A549 treated with AZD9567 at 1 μM for 4 hours (cell line): ENCODE measurements around the gene KRTAP10-11. TPM values are rescaled to one million over a fixed set of nuclear protein-coding genes. Genes with fewer than 3 reads are reported as not detected.

Source experiments
- total RNA-seq: library from RNA; stranded (reverse); fragments of 200-300 nt; extraction: Qiagen RNA extraction; gene quantifications from 5 replicates; pipeline ENCODE4 v1.2.3, GENCODE V29; 2022; ENCODE audit not compliant: insufficient read depth

KRTAP10-11 gene, protein sequence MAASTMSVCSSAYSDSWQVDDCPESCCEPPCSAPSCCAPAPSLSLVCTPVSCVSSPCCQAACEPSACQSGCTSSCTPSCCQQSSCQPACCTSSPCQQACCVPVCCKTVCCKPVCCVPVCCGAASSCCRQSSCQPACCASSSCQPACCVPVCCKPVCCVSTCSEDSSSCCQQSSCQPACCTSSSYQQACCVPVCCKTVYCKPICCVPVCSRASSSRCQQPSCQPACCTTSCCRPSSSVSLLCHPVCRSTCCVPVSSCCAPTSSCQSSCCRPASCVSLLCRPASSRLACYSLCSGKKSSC
- total RNA-seq, result not detected in 5 replicates

DNA sequence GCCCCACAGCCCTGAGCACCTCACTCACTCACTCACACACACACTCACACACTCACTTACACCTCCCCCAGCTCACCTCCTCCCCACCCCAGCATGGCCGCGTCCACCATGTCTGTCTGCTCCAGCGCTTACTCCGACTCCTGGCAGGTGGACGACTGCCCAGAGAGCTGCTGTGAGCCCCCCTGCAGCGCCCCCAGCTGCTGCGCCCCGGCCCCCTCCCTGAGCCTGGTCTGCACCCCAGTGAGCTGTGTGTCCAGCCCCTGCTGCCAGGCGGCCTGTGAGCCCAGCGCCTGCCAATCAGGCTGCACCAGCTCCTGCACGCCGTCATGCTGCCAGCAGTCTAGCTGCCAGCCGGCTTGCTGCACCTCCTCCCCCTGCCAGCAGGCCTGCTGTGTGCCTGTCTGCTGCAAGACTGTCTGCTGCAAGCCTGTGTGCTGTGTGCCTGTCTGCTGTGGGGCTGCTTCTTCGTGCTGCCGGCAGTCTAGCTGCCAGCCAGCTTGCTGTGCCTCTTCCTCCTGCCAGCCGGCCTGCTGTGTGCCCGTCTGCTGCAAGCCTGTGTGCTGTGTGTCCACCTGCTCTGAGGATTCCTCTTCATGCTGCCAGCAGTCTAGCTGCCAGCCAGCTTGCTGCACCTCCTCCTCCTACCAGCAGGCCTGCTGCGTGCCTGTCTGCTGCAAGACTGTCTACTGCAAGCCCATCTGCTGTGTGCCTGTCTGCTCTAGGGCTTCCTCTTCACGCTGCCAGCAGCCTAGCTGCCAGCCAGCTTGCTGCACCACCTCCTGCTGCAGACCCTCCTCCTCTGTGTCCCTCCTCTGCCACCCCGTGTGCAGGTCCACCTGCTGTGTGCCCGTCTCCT is at the start of gene KRTAP10-11:
Gene KRTAP10-11 (plus strand): TSS at position 49 of the 856 bp plus-strand sequence. CDS start 45 bp downstream, at position 94.

GRCh38 chr21:44600118-44600978 is 45.9 kb upstream of the KRTAP10-11 start, which contains the start of gene KRTAP10-7:
Gene KRTAP10-7, plus strand, starts transcription at chr21:44600597. Its CDS starts 25 bp downstream, at chr21:44600622.

DNA sequence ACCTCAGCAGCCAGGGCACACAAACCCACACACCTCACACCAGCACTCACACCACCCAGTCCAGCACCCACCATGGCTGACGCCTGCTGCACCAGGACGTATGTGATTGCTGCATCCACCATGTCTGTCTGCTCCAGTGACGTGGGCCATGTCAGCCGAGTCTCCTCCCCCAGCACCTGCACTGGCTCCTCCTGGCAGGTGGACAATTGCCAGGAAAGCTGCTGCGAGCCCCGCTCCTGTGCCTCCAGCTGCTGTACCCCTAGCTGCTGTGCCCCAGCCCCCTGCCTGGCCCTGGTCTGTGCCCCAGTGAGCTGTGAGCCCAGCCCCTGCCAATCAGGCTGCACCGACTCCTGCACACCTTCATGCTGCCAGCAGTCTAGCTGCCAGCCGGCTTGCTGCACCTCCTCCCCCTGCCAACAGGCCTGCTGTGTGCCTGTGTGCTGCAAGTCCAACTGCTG is 34.2 kb upstream of the KRTAP10-11 start, which contains the start of gene KRTAP10-8:
Gene KRTAP10-8 (plus strand): TSS at position 51 of the 458 bp plus-strand sequence. CDS start 22 bp downstream, at position 73.

GRCh38 chr21:44626673-44627143 is 19.5 kb upstream of the KRTAP10-11 start, which contains the start of gene KRTAP10-9:
Gene KRTAP10-9, plus strand, starts transcription at chr21:44627093. Its CDS starts 79 bp downstream, at chr21:44627172.

DNA sequence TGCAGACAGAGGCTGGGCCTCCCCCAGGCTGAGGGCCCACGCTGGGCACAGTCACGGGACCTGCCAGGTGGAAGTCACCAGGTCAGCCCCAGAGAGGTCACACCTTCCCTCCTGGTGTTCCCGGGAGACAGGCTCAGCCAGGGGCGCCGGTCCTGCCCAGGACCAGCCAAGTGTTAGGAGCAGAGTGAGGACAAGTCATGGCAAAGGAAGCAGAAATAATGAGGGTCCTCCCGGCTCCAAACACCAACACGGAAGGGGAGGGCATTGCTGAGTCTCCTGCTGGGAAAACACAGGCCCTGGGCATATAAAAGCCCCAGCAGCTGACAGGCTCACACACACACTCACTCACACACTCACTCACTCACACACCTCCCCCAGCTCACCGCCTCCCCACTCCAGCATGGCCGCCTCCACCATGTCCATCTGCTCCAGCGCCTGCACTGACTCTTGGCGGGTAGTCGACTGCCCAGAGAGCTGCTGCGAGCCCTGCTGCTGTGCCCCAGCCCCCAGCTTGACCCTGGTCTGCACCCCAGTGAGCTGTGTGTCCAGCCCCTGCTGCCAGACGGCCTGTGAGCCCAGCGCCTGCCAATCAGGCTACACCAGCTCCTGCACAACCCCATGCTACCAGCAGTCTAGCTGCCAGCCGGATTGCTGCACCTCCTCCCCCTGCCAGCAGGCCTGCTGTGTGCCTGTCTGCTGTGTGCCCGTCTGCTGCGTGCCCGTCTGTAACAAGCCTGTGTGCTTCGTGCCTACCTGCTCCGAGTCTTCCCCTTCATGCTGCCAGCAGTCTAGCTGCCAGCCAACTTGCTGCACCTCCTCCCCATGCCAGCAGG is 9.0 kb upstream of the KRTAP10-11 start, which contains the start of gene KRTAP10-10:
Gene KRTAP10-10 (plus strand): TSS at position 339 of the 833 bp plus-strand sequence. CDS start 62 bp downstream, at position 401.

DNA sequence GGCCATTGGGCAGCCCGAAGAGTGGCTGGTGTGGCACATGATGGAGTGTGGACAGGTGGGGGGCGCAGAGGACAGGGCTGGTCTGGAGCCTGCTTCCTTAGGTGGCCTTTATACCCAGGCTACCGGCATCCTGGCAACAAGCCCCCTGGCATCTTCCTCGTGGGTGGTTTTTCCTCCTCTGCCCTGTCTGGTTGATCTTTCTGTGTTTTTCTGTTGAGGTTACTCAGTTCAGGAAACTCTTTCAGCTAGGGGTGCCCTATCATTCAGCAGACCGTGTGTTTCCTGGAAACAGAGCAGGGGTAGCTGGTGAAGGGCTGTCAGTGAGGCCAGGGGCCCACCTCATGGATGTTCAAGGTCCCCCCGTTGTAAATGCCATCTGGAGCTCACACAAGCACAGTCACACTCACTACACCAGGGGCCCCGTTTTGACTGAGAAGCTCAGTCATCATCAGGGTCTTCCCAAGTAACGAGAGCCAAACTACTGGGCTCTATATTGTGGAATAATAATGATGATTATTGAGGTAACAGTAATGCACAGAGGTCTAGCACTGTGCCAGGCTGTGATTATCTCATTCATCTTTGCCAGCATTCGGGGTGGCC is 8.5 kb downstream of the KRTAP10-11 start, which contains the start of gene KRTAP12-4:
Gene KRTAP12-4 (minus strand): TSS at position 84 of the 600 bp plus-strand sequence. CDS start 45 bp downstream, at position 39.

GRCh38 chr21:44657635-44658540 is 11.7 kb downstream of the KRTAP10-11 start, which contains the start of gene KRTAP12-3:
Gene KRTAP12-3, plus strand, starts transcription at chr21:44657932. Its CDS starts 48 bp downstream, at chr21:44657980.

DNA sequence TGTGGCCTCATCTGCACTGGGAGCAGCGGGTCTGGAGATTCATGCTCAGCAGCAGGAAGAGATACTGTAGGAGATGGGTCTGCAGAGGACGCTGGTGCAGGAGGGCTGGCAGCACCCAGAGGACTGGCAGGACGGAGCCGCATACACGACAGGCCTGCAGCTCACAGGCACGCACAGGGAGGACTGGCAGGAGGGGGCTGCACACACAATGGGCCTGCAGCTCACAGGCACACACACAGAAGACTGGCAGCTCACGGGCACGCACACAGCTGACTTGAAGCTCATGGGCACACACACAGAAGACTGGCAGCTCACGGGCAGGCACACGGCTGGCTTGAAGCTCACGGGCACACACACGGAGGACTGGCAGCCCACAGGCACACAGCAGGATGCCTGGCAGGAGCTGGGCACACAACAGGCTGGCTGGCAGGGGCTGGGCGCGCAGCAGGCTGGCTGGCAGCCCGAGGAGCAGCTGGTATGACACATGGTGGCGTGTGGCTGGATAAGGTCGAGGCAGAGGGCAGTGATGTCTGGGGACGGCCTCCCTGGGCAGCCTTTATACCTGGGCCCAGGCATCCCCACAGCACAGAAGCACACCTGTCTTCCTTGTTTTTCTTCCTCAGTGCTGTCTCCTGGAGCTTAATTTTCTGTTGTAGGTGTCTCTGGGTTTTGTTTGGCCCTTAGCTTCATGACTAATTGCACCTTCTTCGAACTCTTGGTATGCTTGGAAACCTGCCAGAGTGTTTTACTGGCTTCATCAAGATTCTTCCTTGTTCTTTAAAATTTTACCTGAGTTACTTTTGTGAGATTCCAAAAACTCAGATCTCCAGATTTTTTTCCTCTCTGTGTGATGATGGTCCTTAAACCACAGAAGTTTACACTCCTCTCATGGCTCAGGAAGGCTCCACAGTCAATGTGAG is 20.4 kb downstream of the KRTAP10-11 start, which contains the start of gene KRTAP12-2:
Gene KRTAP12-2 (minus strand): TSS at position 527 of the 920 bp plus-strand sequence. CDS start 41 bp downstream, at position 486.

DNA sequence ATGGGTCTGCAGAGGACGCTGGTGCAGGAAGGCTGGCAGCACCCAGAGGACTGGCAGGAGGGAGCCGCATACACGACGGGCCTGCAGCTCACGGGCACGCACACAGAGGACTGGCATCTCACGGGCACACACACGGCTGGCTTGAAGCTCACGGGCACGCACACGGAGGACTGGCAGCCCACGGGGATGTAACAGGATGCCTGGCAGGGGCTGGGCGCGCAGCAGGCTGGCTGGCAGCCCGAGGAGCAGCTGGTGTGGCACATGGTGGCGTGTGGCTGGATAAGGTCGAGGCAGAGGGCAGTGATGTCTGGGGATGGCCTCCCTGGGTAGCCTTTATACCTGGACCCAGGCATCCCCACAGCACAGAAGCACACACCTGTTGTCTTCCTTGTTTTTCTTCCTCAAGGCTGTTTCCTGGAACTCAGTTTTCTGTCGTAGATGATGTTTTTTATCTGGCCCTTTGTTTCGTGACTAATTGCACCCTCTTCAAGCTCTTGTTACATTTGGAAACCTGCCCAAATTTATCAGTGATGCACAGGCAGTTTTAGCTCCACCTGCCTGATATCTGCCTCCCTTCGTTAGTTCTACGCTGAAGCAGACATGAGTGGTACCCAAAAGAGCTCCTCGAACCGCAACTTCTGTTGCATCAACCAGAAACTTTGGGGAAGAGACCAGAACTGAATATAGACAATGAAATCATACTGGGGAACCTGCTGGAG is 35.8 kb downstream of the KRTAP10-11 start, which contains the start of gene KRTAP12-1:
Gene KRTAP12-1 (minus strand): TSS at position 303 of the 719 bp plus-strand sequence. CDS start 40 bp downstream, at position 263.

Other genes starting within 250 kb of the KRTAP10-11 start
- gene LRRC3, start 190.9 kb upstream of the KRTAP10-11 start, total RNA-seq, result 1.6 to 2.8 TPM (median 2.4 TPM) in 5 replicates
- gene KRTAP10-1, start 106.2 kb upstream of the KRTAP10-11 start, total RNA-seq, result not detected in 5 replicates
- gene KRTAP10-2, start 94.9 kb upstream of the KRTAP10-11 start, total RNA-seq, result not detected in 5 replicates
- gene KRTAP10-3, start 87.6 kb upstream of the KRTAP10-11 start, total RNA-seq, result not detected in 5 replicates
- gene KRTAP10-4, start 72.7 kb upstream of the KRTAP10-11 start, total RNA-seq, result not detected in 5 replicates
- gene KRTAP10-5, start 65.8 kb upstream of the KRTAP10-11 start, total RNA-seq, result not detected in 5 replicates
- not detected in 5 replicates for gene KRTAP10-6, start 53.9 kb upstream of the KRTAP10-11 start, total RNA-seq
- gene KRTAP10-7, start 45.8 kb upstream of the KRTAP10-11 start, total RNA-seq, result not detected in 5 replicates
- not detected in 5 replicates for gene KRTAP10-8, start 34.3 kb upstream of the KRTAP10-11 start, total RNA-seq
- gene KRTAP10-9, start 19.3 kb upstream of the KRTAP10-11 start, total RNA-seq, result not detected in 5 replicates
- not detected in 5 replicates for gene KRTAP10-10, start 9.1 kb upstream of the KRTAP10-11 start, total RNA-seq
- gene KRTAP12-4, start 8.2 kb downstream of the KRTAP10-11 start, total RNA-seq, result not detected in 5 replicates
- gene KRTAP12-3, start 11.5 kb downstream of the KRTAP10-11 start, total RNA-seq, result not detected in 5 replicates
- gene KRTAP12-2, start 20.5 kb downstream of the KRTAP10-11 start, total RNA-seq, result not detected in 5 replicates
- not detected in 5 replicates for gene KRTAP12-1, start 35.7 kb downstream of the KRTAP10-11 start, total RNA-seq
- gene KRTAP10-12, start 50.8 kb downstream of the KRTAP10-11 start, total RNA-seq, result not detected in 5 replicates
- gene TSPEAR, start 65.2 kb downstream of the KRTAP10-11 start, total RNA-seq, result 0.02 TPM in 1 of 5 replicates, not detected in the others
- 26.1 to 39.4 TPM (median 38.1 TPM) in 5 replicates for gene UBE2G2, start 155.4 kb downstream of the KRTAP10-11 start, total RNA-seq
- gene SUMO3, start 171.6 kb downstream of the KRTAP10-11 start, total RNA-seq, result 62.4 to 75.2 TPM (median 68.4 TPM) in 5 replicates
- 82.9 to 95.4 TPM (median 93.7 TPM) in 5 replicates for gene PTTG1IP, start 227.3 kb downstream of the KRTAP10-11 start, total RNA-seq